ENCODE data around the gene RNASEH1. TPM values are rescaled to one million over a fixed set of nuclear protein-coding genes. Genes with fewer than 3 reads are reported as not detected.

RNASEH1 gene
- total RNA-seq, 2 donors from 2014 or later, result 15.0 to 26.2 TPM

Other genes with a start within 250 kb of the RNASEH1 start
- 10 to 100 TPM; 17.9 to 40.6 TPM for gene EIPR1, start 180.5 kb downstream of the RNASEH1 start, total RNA-seq
- 100 to 1,000 TPM; 121 to 180 TPM for gene TRAPPC12, start 178.6 kb downstream of the RNASEH1 start, total RNA-seq
- 100 to 1,000 TPM; 120 to 126 TPM for gene ADI1, start 38.8 kb downstream of the RNASEH1 start, total RNA-seq
- gene RPS7, start 16.9 kb upstream of the RNASEH1 start, total RNA-seq, result 1,000 to 10,000 TPM; 1,181 to 1,621 TPM
- 10 to 100 TPM in 1 of 2 donors, 1 to 10 TPM in 1; 9.4 to 22.5 TPM for gene COLEC11, start 36.8 kb upstream of the RNASEH1 start, total RNA-seq
- 1 to 10 TPM in 1 of 2 donors, not detected in 1; 1.1 TPM for gene ALLC, start 99.9 kb upstream of the RNASEH1 start, total RNA-seq
- 10 to 100 TPM in 1 of 2 donors, 1 to 10 TPM in 1; 6.6 to 13.1 TPM for gene DCDC2C, start 145.2 kb upstream of the RNASEH1 start, total RNA-seq

Data from thoracic aorta (tissue), 2 donors.